ENCODE measurements around the gene MS4A14.
"Not testable (repeated sequence)": the region's sequence is repeated elsewhere in the genome, so short reads cannot be mapped to it uniquely, and the experiment has no call there.

MS4A14 gene

GRCh38 chr11:60363542-60364470, 32.5 kb upstream of the MS4A14 start:
- CTCF ChIA-PET, result interaction anchor here (0.7 to 3.6 kb wide), 42 partner anchors 9 to 412 kb away, joined by 3 to 30 read pairs (median 4); partner anchors contain the start of gene MS4A7
- Histone ChIP-seq H3K9me3 (ENCODE audit: control extremely low read depth in 1 of 5, control insufficient read depth in 4 of 5, insufficient read depth in 2 of 5, low read depth in 1 of 5, low read length in 4 of 5) (peaks cover 0 to 17% (median 16%) of the 10 kb centered on the region in 5 experiments), H3K4me3 (ENCODE audit: control insufficient read depth in 1 of 7, extremely low read depth in 1 of 7, insufficient read depth in 4 of 7, low read depth in 2 of 7, low read length in 6 of 7) (peak overlapping the region in 4 of 7 experiments; percentile 9 to 40 (median 32)), H3K27me3 (replicated peaks in 2 of 5; ENCODE audit: control insufficient read depth in 4 of 5, insufficient read depth in 5 of 5, low read length in 4 of 5) (no peaks in the 10 kb centered on the region), H3K36me3 (ENCODE audit: control insufficient read depth in 4 of 4, insufficient read depth in 4 of 4, low read length in 3 of 4) (no peaks in the 10 kb centered on the region), H3K4me1 (ENCODE audit: control extremely low read depth in 1 of 4, control insufficient read depth in 4 of 4, insufficient read depth in 4 of 4, low read length in 3 of 4) (peaks cover 7 to 20% (median 17%) of the 10 kb centered on the region in 4 experiments), H3K27ac (ENCODE audit: insufficient read depth in 1 of 2, low read depth in 1 of 2, low read length in 2 of 2, poor library complexity in 1 of 2, severe bottlenecking in 2 of 2) (no peak overlapping the region)
- POLR2A ChIA-PET, result interaction anchor here (0.6 kb wide), 1 partner anchor 130 kb away, joined by 3 read pairs; no protein-coding TSS in a partner anchor
- 48% methylated on average over 3 of the region's 7 CpGs for WGBS (ENCODE audit: insufficient coverage)
- peak; percentile 72 to 89 (median 83) for DNase-seq

GRCh38 chr11:60366262-60366904, 29.9 kb upstream of the MS4A14 start:
- CTCF ChIA-PET, result interaction anchor here (1.2 to 3.6 kb wide), 6 partner anchors 6 to 254 kb away, joined by 3 to 14 read pairs (median 6); partner anchors contain the start of gene MS4A7
- H3K4me3 ChIP-seq (ENCODE audit: control insufficient read depth in 1 of 7, extremely low read depth in 1 of 7, insufficient read depth in 4 of 7, low read depth in 2 of 7, low read length in 6 of 7); H3K36me3 ChIP-seq (ENCODE audit: control insufficient read depth in 4 of 4, insufficient read depth in 4 of 4, low read length in 3 of 4); H3K27me3 ChIP-seq (replicated peaks in 2 of 5; ENCODE audit: control insufficient read depth in 4 of 5, insufficient read depth in 5 of 5, low read length in 4 of 5); DNase-seq; H3K9me3 ChIP-seq (ENCODE audit: control extremely low read depth in 1 of 5, control insufficient read depth in 4 of 5, insufficient read depth in 2 of 5, low read depth in 1 of 5, low read length in 4 of 5); H3K27ac ChIP-seq (ENCODE audit: insufficient read depth in 1 of 2, low read depth in 1 of 2, low read length in 2 of 2, poor library complexity in 1 of 2, severe bottlenecking in 2 of 2); POLR2A ChIA-PET: not testable (repeated sequence)
- 87% methylated on average over 3 of the region's 15 CpGs for WGBS (ENCODE audit: insufficient coverage)
- H3K4me1 ChIP-seq (ENCODE audit: control extremely low read depth in 1 of 4, control insufficient read depth in 4 of 4, insufficient read depth in 4 of 4, low read length in 3 of 4), result peaks cover 7 to 20% (median 17%) of the 10 kb centered on the region in 4 experiments

DNA sequence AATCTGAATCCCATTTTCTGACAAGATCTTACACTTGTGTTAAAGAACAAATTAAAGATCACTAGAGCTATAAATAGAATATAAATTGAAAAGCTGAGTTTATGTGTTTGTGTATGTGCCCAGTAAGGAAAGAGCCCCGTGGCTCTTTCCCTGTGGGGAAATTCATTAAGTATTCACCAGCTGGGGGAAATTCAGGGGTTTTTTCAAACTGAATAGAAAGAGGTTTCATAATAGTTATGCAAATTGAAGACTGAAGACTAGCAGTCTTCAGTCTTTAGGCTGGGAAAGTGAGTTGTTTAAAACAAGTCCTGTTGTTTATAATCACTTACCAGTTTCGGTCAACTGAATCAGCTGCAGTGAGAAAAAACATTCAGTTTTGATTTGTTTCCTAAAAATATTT, 29.2 kb upstream of the MS4A14 start:
- Histone ChIP-seq H3K36me3 (ENCODE audit: control insufficient read depth in 4 of 4, insufficient read depth in 4 of 4, low read length in 3 of 4) (no peaks in the 10 kb centered on the region), H3K27me3 (replicated peaks in 2 of 5; ENCODE audit: control insufficient read depth in 4 of 5, insufficient read depth in 5 of 5, low read length in 4 of 5) (no peaks in the 10 kb centered on the region), H3K27ac (ENCODE audit: insufficient read depth in 1 of 2, low read depth in 1 of 2, low read length in 2 of 2, poor library complexity in 1 of 2, severe bottlenecking in 2 of 2) (no peak overlapping the region), H3K9me3 (ENCODE audit: control extremely low read depth in 1 of 5, control insufficient read depth in 4 of 5, insufficient read depth in 2 of 5, low read depth in 1 of 5, low read length in 4 of 5) (no peaks in the 10 kb centered on the region), H3K4me3 (ENCODE audit: control insufficient read depth in 1 of 7, extremely low read depth in 1 of 7, insufficient read depth in 4 of 7, low read depth in 2 of 7, low read length in 6 of 7) (no peak overlapping the region), H3K4me1 (ENCODE audit: control extremely low read depth in 1 of 4, control insufficient read depth in 4 of 4, insufficient read depth in 4 of 4, low read length in 3 of 4) (peaks cover 7 to 20% (median 17%) of the 10 kb centered on the region in 4 experiments)
- ChIA-PET POLR2A (no interaction called here), CTCF (interaction anchor here (1.0 to 1.6 kb wide), 2 partner anchors 16 to 110 kb away, joined by 3 to 8 read pairs; no protein-coding TSS in a partner anchor)
- no CpG with 5 or more reads among the region's 2 CpGs for WGBS (ENCODE audit: insufficient coverage)
- peak in 2 of 3 donors; percentile 47 to 54 for DNase-seq

DNA sequence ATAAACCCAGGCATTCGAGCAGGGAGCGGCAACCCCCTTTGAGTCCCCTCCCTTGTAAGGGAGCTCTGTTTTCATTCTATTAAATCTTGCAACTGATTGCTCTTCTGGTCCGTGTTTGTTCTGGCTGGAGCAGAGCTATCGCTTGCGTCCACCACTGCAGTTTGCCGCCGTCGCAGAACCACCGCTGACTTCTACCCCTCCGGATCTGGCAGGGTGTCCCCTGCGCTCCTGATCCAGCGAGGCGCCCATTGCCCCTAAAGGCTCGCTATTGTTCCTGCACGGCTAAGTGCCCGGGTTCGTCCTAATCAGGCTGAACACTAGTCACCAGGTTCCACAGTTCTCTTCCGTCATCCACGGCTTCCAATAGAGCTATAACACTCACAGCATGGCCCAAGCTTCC, 28.4 kb upstream of the MS4A14 start:
- Histone ChIP-seq H3K9me3 (ENCODE audit: control extremely low read depth in 1 of 5, control insufficient read depth in 4 of 5, insufficient read depth in 2 of 5, low read depth in 1 of 5, low read length in 4 of 5) (no peaks in the 10 kb centered on the region), H3K36me3 (ENCODE audit: control insufficient read depth in 4 of 4, insufficient read depth in 4 of 4, low read length in 3 of 4) (no peaks in the 10 kb centered on the region), H3K27me3 (replicated peaks in 2 of 5; ENCODE audit: control insufficient read depth in 4 of 5, insufficient read depth in 5 of 5, low read length in 4 of 5) (no peaks in the 10 kb centered on the region), H3K27ac (ENCODE audit: insufficient read depth in 1 of 2, low read depth in 1 of 2, low read length in 2 of 2, poor library complexity in 1 of 2, severe bottlenecking in 2 of 2) (no peak overlapping the region), H3K4me3 (ENCODE audit: control insufficient read depth in 1 of 7, extremely low read depth in 1 of 7, insufficient read depth in 4 of 7, low read depth in 2 of 7, low read length in 6 of 7) (no peak overlapping the region), H3K4me1 (ENCODE audit: control extremely low read depth in 1 of 4, control insufficient read depth in 4 of 4, insufficient read depth in 4 of 4, low read length in 3 of 4) (peaks cover 7 to 16% (median 14%) of the 10 kb centered on the region in 4 experiments)
- 99% methylated on average over 19 of the region's 19 CpGs for WGBS (ENCODE audit: insufficient coverage)
- no peak for DNase-seq
- POLR2A ChIA-PET, result no interaction called here
- CTCF ChIA-PET, result interaction anchor here (1.0 to 1.6 kb wide), 2 partner anchors 15 to 109 kb away, joined by 3 to 8 read pairs; no protein-coding TSS in a partner anchor

- no peaks in the 10 kb centered on the region for H3K9me3 ChIP-seq (ENCODE audit: control extremely low read depth in 1 of 5, control insufficient read depth in 4 of 5, insufficient read depth in 2 of 5, low read depth in 1 of 5, low read length in 4 of 5)
- peaks cover 0 to 6% (median 2%) of the 10 kb centered on the region in 4 experiments for H3K4me1 ChIP-seq (ENCODE audit: control extremely low read depth in 1 of 4, control insufficient read depth in 4 of 4, insufficient read depth in 4 of 4, low read length in 3 of 4)
- no peak overlapping the region for H3K27ac ChIP-seq (ENCODE audit: insufficient read depth in 1 of 2, low read depth in 1 of 2, low read length in 2 of 2, poor library complexity in 1 of 2, severe bottlenecking in 2 of 2)
- 84% methylated on average over 2 of the region's 2 CpGs for WGBS (ENCODE audit: insufficient coverage)
- no peaks in the 10 kb centered on the region for H3K27me3 ChIP-seq (replicated peaks in 2 of 5; ENCODE audit: control insufficient read depth in 4 of 5, insufficient read depth in 5 of 5, low read length in 4 of 5)
- no peaks in the 10 kb centered on the region for H3K36me3 ChIP-seq (ENCODE audit: control insufficient read depth in 4 of 4, insufficient read depth in 4 of 4, low read length in 3 of 4)
- DNase-seq, result no peak
- no peak overlapping the region for H3K4me3 ChIP-seq (ENCODE audit: control insufficient read depth in 1 of 7, extremely low read depth in 1 of 7, insufficient read depth in 4 of 7, low read depth in 2 of 7, low read length in 6 of 7)
- POLR2A ChIA-PET, result no interaction called here
- CTCF ChIA-PET, result interaction anchor here (1.1 to 1.7 kb wide), 3 partner anchors 8 to 97 kb away, joined by 3 to 4 read pairs (median 4); partner anchors contain the start of gene MS4A7
Measured at GRCh38 chr11:60370252-60370810, 25.9 kb upstream of the MS4A14 start.

DNA sequence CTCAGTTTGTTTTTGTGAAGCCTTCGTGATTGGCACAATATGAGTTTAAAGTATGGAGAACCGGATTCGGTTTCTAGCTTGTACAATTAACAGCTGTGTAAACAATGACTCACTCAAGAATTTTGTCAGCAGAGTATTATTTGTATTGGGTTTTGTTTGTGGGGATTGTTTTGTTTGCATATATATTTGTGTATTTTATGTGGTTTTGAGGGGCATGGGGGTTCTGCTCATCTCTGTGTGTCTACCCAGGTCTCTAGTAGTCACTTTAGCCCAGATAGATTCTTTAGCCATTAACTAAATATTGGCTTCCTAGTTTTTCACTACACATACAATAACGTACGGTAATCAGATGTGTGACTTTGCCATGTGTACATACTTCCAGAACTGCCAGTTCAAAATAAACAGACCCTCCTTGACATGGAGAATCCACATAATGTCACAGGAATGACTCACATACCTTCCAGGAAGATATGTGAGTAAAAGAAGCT, 25.4 kb upstream of the MS4A14 start:
- Histone ChIP-seq H3K27ac (ENCODE audit: insufficient read depth in 1 of 2, low read depth in 1 of 2, low read length in 2 of 2, poor library complexity in 1 of 2, severe bottlenecking in 2 of 2) (no peak overlapping the region), H3K4me3 (ENCODE audit: control insufficient read depth in 1 of 7, extremely low read depth in 1 of 7, insufficient read depth in 4 of 7, low read depth in 2 of 7, low read length in 6 of 7) (no peak overlapping the region), H3K4me1 (ENCODE audit: control extremely low read depth in 1 of 4, control insufficient read depth in 4 of 4, insufficient read depth in 4 of 4, low read length in 3 of 4) (peaks cover 0 to 9% (median 4%) of the 10 kb centered on the region in 4 experiments), H3K27me3 (replicated peaks in 2 of 5; ENCODE audit: control insufficient read depth in 4 of 5, insufficient read depth in 5 of 5, low read length in 4 of 5) (no peaks in the 10 kb centered on the region), H3K36me3 (ENCODE audit: control insufficient read depth in 4 of 4, insufficient read depth in 4 of 4, low read length in 3 of 4) (no peaks in the 10 kb centered on the region), H3K9me3 (ENCODE audit: control extremely low read depth in 1 of 5, control insufficient read depth in 4 of 5, insufficient read depth in 2 of 5, low read depth in 1 of 5, low read length in 4 of 5) (no peaks in the 10 kb centered on the region)
- peak in 1 of 3 donors; percentile 19 for DNase-seq
- ChIA-PET POLR2A (no interaction called here), CTCF (interaction anchor here (1.1 to 4.1 kb wide), 3 partner anchors 6 to 97 kb away, joined by 3 to 14 read pairs (median 4); no protein-coding TSS in a partner anchor)
- WGBS (ENCODE audit: insufficient coverage), result 83% methylated on average over 3 of the region's 5 CpGs
